Globus pallidus (tissue), 1 donor: ENCODE measurements around the gene LRCH1.

Experiments used
- DNase-seq: peaks from one replicate; pipeline ENCODE4 v3.0.0-alpha.2; 2015; ENCODE audit warnings: low spot score

Gene LRCH1

GRCh38 chr13:46665633-46666482, 112.9 kb downstream of the LRCH1 start:
- DNase-seq, result no peak

GRCh38 chr13:46666727-46667456, 113.9 kb downstream of the LRCH1 start:
- no peak for DNase-seq

GRCh38 chr13:46667687-46668281, 114.8 kb downstream of the LRCH1 start:
- no peak for DNase-seq

GRCh38 chr13:46668302-46668720, 115.3 kb downstream of the LRCH1 start:
- peak; percentile 35 for DNase-seq

GRCh38 chr13:46668931-46669525, 116.1 kb downstream of the LRCH1 start:
- no peak for DNase-seq

- DNase-seq, result no peak
Observed at GRCh38 chr13:46672338-46673090, 119.5 kb downstream of the LRCH1 start.

- no peak for DNase-seq
Observed at GRCh38 chr13:46675016-46675415, 122.0 kb downstream of the LRCH1 start.

GRCh38 chr13:46676378-46676725, 123.4 kb downstream of the LRCH1 start:
- DNase-seq, result no peak

- no peak for DNase-seq
Observed at GRCh38 chr13:46679369-46680120, 126.6 kb downstream of the LRCH1 start.

- no peak for DNase-seq
Observed at GRCh38 chr13:46682015-46682414, 129.0 kb downstream of the LRCH1 start.

- no peak for DNase-seq
Observed at GRCh38 chr13:46682707-46683106, 129.7 kb downstream of the LRCH1 start.

GRCh38 chr13:46683676-46684260, 130.8 kb downstream of the LRCH1 start:
- no peak for DNase-seq

GRCh38 chr13:46684287-46685001, 131.5 kb downstream of the LRCH1 start:
- DNase-seq, result no peak

GRCh38 chr13:46685006-46685730, 132.2 kb downstream of the LRCH1 start:
- no peak for DNase-seq

- no peak for DNase-seq
Observed at GRCh38 chr13:46686171-46686570, 133.2 kb downstream of the LRCH1 start.

- no peak for DNase-seq
Observed at GRCh38 chr13:46687810-46688209, 134.8 kb downstream of the LRCH1 start.

GRCh38 chr13:46688306-46688705, 135.3 kb downstream of the LRCH1 start:
- no peak for DNase-seq

GRCh38 chr13:46698014-46698413, 145.0 kb downstream of the LRCH1 start:
- no peak for DNase-seq

GRCh38 chr13:46698910-46699460, 146.0 kb downstream of the LRCH1 start:
- DNase-seq, result no peak
